Glutamatergic neuron (in vitro differentiated cells): Measurements from ENCODE around the gene HDAC9. TPM values are rescaled to one million over a fixed set of nuclear protein-coding genes. Genes with fewer than 3 reads are reported as not detected.

ENCODE experiments used
- DNase-seq: peaks from one replicate; pipeline ENCODE4 v3.0.0; 2022
- H3K27ac Mint-ChIP-seq: one replicate; pipeline ENCODE4 v1.8.0; 2020; ENCODE audit warnings: mild to moderate bottlenecking, mixed read lengths, inconsistent platforms; ENCODE audit not compliant: unreplicated experiment
- H3K27me3 Mint-ChIP-seq: one replicate; pipeline ENCODE4 v1.8.0; 2020; ENCODE audit warnings: mild to moderate bottlenecking, moderate library complexity, mixed read lengths, inconsistent platforms; ENCODE audit not compliant: unreplicated experiment
- H3K36me3 Mint-ChIP-seq: one replicate; pipeline ENCODE4 v1.8.0; 2020; ENCODE audit warnings: mild to moderate bottlenecking, mixed read lengths, inconsistent platforms; ENCODE audit not compliant: unreplicated experiment
- H3K4me1 Mint-ChIP-seq: one replicate; pipeline ENCODE4 v1.8.0; 2020; ENCODE audit warnings: mild to moderate bottlenecking, low read depth, mixed read lengths, inconsistent platforms; ENCODE audit not compliant: unreplicated experiment
- H3K4me3 Mint-ChIP-seq: one replicate; pipeline ENCODE4 v1.8.0; 2020; ENCODE audit warnings: mild to moderate bottlenecking, mixed read lengths, inconsistent platforms; ENCODE audit not compliant: unreplicated experiment
- H3K9me3 Mint-ChIP-seq: one replicate; pipeline ENCODE4 v1.8.0; 2020; ENCODE audit warnings: mild to moderate bottlenecking, moderate library complexity, mixed read lengths, inconsistent platforms; ENCODE audit not compliant: unreplicated experiment
- CTCF ChIP-seq: fragments of 200-600 bp; sonication (generic); IDR thresholded peaks from one replicate; pipeline ENCODE4 v1.5.0; 2021; ENCODE audit not compliant: partially characterized antibody, unreplicated experiment
- total RNA-seq: library from RNA; stranded (reverse); fragmentation: NEBNext Ultra II Directional; extraction: Animal tissue kit (Norgen Biotek cat#: 25700); gene quantifications from one replicate; pipeline ENCODE4 v1.2.1, GENCODE V29; 2021; ENCODE audit not compliant: unreplicated experiment

Gene HDAC9
- total RNA-seq, 1 donor from 2014 or later = 94.8 TPM

DNA sequence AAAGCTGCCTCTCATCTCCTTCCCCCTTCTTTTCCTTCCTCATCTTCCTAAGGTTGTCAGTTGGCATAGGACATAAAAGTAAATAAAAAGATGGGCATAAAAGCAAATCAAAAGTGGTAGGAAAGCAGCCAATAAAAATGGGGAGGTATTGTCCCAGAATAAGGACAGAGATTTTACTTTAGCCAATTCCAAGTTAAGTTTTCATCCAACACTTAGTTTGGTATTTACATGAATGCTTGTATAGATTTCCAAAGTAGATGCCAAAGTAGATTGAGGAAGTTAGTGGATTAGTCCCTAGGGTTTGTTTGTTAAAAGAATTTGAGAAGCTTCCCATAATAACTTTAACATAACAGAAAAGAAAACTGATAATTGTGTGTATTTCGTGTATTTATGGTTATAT is 33.7 kb downstream of the HDAC9 start:
- no peak for DNase-seq
- Mint-ChIP-seq H3K27me3 (peaks cover 1% of the 10 kb centered on the region), H3K9me3 (no peaks in the 10 kb centered on the region), H3K27ac (no peak overlapping the region), H3K36me3 (no peaks in the 10 kb centered on the region), H3K4me3 (no peak overlapping the region), H3K4me1 (peaks cover 41% of the 10 kb centered on the region)
- TF ChIP-seq CTCF = no peak

- peak overlapping the region; percentile 93 for H3K27ac Mint-ChIP-seq
These were observed 35.0 kb downstream of the HDAC9 start for GRCh38 chr7:18530224-18531179.

DNA sequence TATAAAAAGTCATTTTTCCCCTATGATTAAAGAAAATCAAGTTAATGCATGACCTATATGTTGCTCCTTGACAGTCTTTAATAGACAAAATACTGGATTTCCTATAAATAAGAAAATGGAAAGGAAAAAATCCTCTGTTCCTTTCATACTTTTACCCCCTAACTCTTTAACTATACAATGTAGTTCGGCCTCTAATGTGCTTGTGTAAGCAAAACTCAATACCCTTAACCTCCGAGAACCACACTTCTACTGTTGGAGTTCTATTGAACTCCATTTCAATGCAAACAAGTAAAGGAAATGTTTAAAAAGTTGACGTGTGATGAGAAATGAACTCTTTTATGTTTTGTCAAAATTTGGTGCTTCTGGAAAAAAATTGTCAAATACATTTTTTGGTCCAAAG is 36.0 kb downstream of the HDAC9 start:
- Mint-ChIP-seq H3K27me3 (peaks cover 2% of the 10 kb centered on the region), H3K36me3 (no peaks in the 10 kb centered on the region), H3K9me3 (no peaks in the 10 kb centered on the region), H3K4me3 (no peak overlapping the region), H3K4me1 (peaks cover 46% of the 10 kb centered on the region), H3K27ac (peak overlapping the region; percentile 50)
- no peak for TF ChIP-seq CTCF
- DNase-seq = no peak

More at GRCh38 chr7:18530224-18531179, 35.0 kb downstream of the HDAC9 start:
- H3K36me3 Mint-ChIP-seq = no peaks in the 10 kb centered on the region
- H3K4me3 Mint-ChIP-seq = peak overlapping the region; percentile 63
- DNase-seq = no peak
- H3K9me3 Mint-ChIP-seq = no peaks in the 10 kb centered on the region
- H3K27me3 Mint-ChIP-seq = peaks cover 2% of the 10 kb centered on the region
- TF ChIP-seq CTCF = no peak
- peaks cover 45% of the 10 kb centered on the region for H3K4me1 Mint-ChIP-seq

DNA sequence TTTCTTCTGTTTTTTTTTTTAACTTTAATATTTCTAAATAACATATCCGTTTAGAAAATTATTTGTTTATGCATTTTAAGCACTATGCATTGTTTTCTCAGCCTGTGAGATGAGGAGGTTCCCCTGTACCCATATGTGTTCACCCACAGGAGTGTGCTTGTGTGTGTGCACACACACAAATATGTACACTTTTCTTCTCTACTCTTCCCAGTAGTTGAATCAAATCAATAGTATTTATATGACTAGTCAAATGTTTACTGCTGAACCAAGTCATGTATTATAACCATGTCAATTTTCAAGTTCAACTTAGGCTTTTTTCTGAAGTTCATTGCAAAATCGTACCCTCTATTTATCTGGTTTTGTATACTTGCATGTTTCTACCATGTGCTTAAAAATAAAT is 37.3 kb downstream of the HDAC9 start:
- TF ChIP-seq CTCF = no peak
- H3K4me1 Mint-ChIP-seq = peaks cover 49% of the 10 kb centered on the region
- H3K27ac Mint-ChIP-seq = no peak overlapping the region
- H3K27me3 Mint-ChIP-seq = peaks cover 2% of the 10 kb centered on the region
- no peaks in the 10 kb centered on the region for H3K9me3 Mint-ChIP-seq
- no peaks in the 10 kb centered on the region for H3K36me3 Mint-ChIP-seq
- DNase-seq = no peak
- H3K4me3 Mint-ChIP-seq = no peak overlapping the region

- TF ChIP-seq CTCF = no peak
- no peak for DNase-seq
- Mint-ChIP-seq H3K36me3 (no peaks in the 10 kb centered on the region), H3K4me3 (no peak overlapping the region), H3K27ac (no peak overlapping the region), H3K4me1 (peaks cover 53% of the 10 kb centered on the region), H3K9me3 (no peaks in the 10 kb centered on the region), H3K27me3 (peaks cover 2% of the 10 kb centered on the region)
These were observed 38.9 kb downstream of the HDAC9 start for GRCh38 chr7:18534481-18534880.
